ENCODE results near the gene UGT1A9.

The UGT1A9 gene

GRCh38 chr2:233758141-233758540 is 86.4 kb downstream of the UGT1A9 start:
- in situ Hi-C loops (cut with HindIII; ENCODE audit: low sequenced_read_pairs): no loop called here

GRCh38 chr2:233758849-233759248 is 87.2 kb downstream of the UGT1A9 start:
- in situ Hi-C loops (cut with HindIII; ENCODE audit: low sequenced_read_pairs): no loop called here

- in situ Hi-C loops (cut with HindIII; ENCODE audit: low sequenced_read_pairs): no loop called here
Observed at GRCh38 chr2:233760043-233760442, 88.3 kb downstream of the UGT1A9 start, which contains the start of gene UGT1A1. Gene UGT1A1, plus strand, starts transcription at chr2:233760270. Its CDS starts 18 bp downstream, at chr2:233760288.

- in situ Hi-C loops (cut with HindIII; ENCODE audit: low sequenced_read_pairs): no loop called here
Observed at GRCh38 chr2:233761040-233761769, 89.5 kb downstream of the UGT1A9 start.

- in situ Hi-C loops (cut with HindIII; ENCODE audit: low sequenced_read_pairs): no loop called here
Observed at GRCh38 chr2:233764264-233764663, 92.6 kb downstream of the UGT1A9 start.

GRCh38 chr2:233764761-233765160 is 93.1 kb downstream of the UGT1A9 start:
- in situ Hi-C loops (cut with HindIII; ENCODE audit: low sequenced_read_pairs): no loop called here

GRCh38 chr2:233766416-233766815 is 94.7 kb downstream of the UGT1A9 start:
- in situ Hi-C loops (cut with HindIII; ENCODE audit: low sequenced_read_pairs): no loop called here

GRCh38 chr2:233768076-233768475 is 96.4 kb downstream of the UGT1A9 start:
- in situ Hi-C loops (cut with HindIII; ENCODE audit: low sequenced_read_pairs): no loop called here

GRCh38 chr2:233769260-233769659 is 97.6 kb downstream of the UGT1A9 start:
- in situ Hi-C loops (cut with HindIII; ENCODE audit: low sequenced_read_pairs): no loop called here

GRCh38 chr2:233772153-233772552 is 100.5 kb downstream of the UGT1A9 start:
- in situ Hi-C loops (cut with HindIII; ENCODE audit: low sequenced_read_pairs): no loop called here

GRCh38 chr2:233772583-233772982 is 100.9 kb downstream of the UGT1A9 start:
- in situ Hi-C loops (cut with HindIII; ENCODE audit: low sequenced_read_pairs): no loop called here

- in situ Hi-C loops (cut with HindIII; ENCODE audit: low sequenced_read_pairs): no loop called here
Observed at GRCh38 chr2:233773854-233774253, 102.2 kb downstream of the UGT1A9 start.

GRCh38 chr2:233775414-233775813 is 103.7 kb downstream of the UGT1A9 start:
- in situ Hi-C loops (cut with HindIII; ENCODE audit: low sequenced_read_pairs): no loop called here

- in situ Hi-C loops (cut with HindIII; ENCODE audit: low sequenced_read_pairs): no loop called here
Observed at GRCh38 chr2:233778030-233778429, 106.3 kb downstream of the UGT1A9 start, which contains the start of gene MROH2A. Gene MROH2A, plus strand, starts transcription at chr2:233778330. Its CDS starts 1,029 bp downstream, at chr2:233779359.

GRCh38 chr2:233779722-233780121 is 108.0 kb downstream of the UGT1A9 start:
- in situ Hi-C loops (cut with HindIII; ENCODE audit: low sequenced_read_pairs): no loop called here

GRCh38 chr2:233780771-233781170 is 109.1 kb downstream of the UGT1A9 start:
- in situ Hi-C loops (cut with HindIII; ENCODE audit: low sequenced_read_pairs): no loop called here

- in situ Hi-C loops (cut with HindIII; ENCODE audit: low sequenced_read_pairs): no loop called here
Observed at GRCh38 chr2:233789554-233789953, 117.9 kb downstream of the UGT1A9 start.

GRCh38 chr2:233791151-233791882 is 119.6 kb downstream of the UGT1A9 start:
- in situ Hi-C loops (cut with HindIII; ENCODE audit: low sequenced_read_pairs): no loop called here

- in situ Hi-C loops (cut with HindIII; ENCODE audit: low sequenced_read_pairs): no loop called here
Observed at GRCh38 chr2:233791883-233792329, 120.2 kb downstream of the UGT1A9 start.

- in situ Hi-C loops (cut with HindIII; ENCODE audit: low sequenced_read_pairs): no loop called here
Observed at GRCh38 chr2:233792720-233793119, 121.0 kb downstream of the UGT1A9 start.

GRCh38 chr2:233793465-233794127 is 121.9 kb downstream of the UGT1A9 start:
- in situ Hi-C loops (cut with HindIII; ENCODE audit: low sequenced_read_pairs): no loop called here

All from DLD1 (cell line).